Neural progenitor cell (in vitro differentiated cells): ENCODE data around the gene SMPDL3A. TPM values are rescaled to one million over a fixed set of nuclear protein-coding genes. Genes with fewer than 3 reads are reported as not detected.

Source experiments
- DNase-seq: peaks from one replicate; pipeline ENCODE4 v3.0.0-alpha.2; 2016; ENCODE audit warnings: low spot score
- H2AFZ ChIP-seq: fragments of 200-600 bp; sonication (generic); replicated peaks from 2 replicates; pipeline ENCODE4 v1.6.1; 2016; ENCODE audit warnings: antibody characterized with exemption
- H3F3A ChIP-seq: fragments of 200-600 bp; sonication (generic); 2 replicates; pipeline ENCODE4 v1.6.1; 2016; ENCODE audit warnings: antibody characterized with exemption, low read depth
- H3K27ac ChIP-seq: fragments of 200-600 bp; sonication (generic); 2 replicates; pipeline ENCODE4 v1.5.1; 2016; ENCODE audit warnings: mild to moderate bottlenecking
- H3K27me3 ChIP-seq: fragments of 200-600 bp; sonication (generic); 2 replicates; pipeline ENCODE4 v1.6.1; 2016; ENCODE audit warnings: mild to moderate bottlenecking, moderate library complexity
- H3K36me3 ChIP-seq: fragments of 200-600 bp; sonication (generic); 2 replicates; pipeline ENCODE4 v1.5.1; 2016
- H3K4me1 ChIP-seq: fragments of 200-600 bp; sonication (generic); 2 replicates; pipeline ENCODE4 v1.6.1; 2016; ENCODE audit warnings: mixed run types
- H3K4me2 ChIP-seq: fragments of 200-600 bp; sonication (generic); 2 replicates; pipeline ENCODE4 v1.6.1; 2016
- H3K4me3 ChIP-seq: fragments of 200-600 bp; sonication (generic); 2 replicates; pipeline ENCODE4 v1.5.1; 2016
- H3K79me2 ChIP-seq: fragments of 200-600 bp; sonication (generic); 2 replicates; pipeline ENCODE4 v1.6.1; 2016; ENCODE audit warnings: low read depth
- H3K9ac ChIP-seq: fragments of 200-600 bp; sonication (generic); 2 replicates; pipeline ENCODE4 v1.6.1; 2016
- H3K9me3 ChIP-seq: fragments of 200-600 bp; sonication (generic); 2 replicates; pipeline ENCODE4 v1.5.1; 2016; ENCODE audit warnings: low read depth
- H4K20me1 ChIP-seq: fragments of 200-600 bp; sonication (generic); 2 replicates; pipeline ENCODE4 v1.6.1; 2016; ENCODE audit warnings: low read depth
- H3K27ac Mint-ChIP-seq: 3 replicates; pipeline ENCODE4 v1.8.0; 2021; ENCODE audit warnings: mixed read lengths
- H3K27me3 Mint-ChIP-seq: 2 replicates; pipeline ENCODE4 v1.8.0; 2022; ENCODE audit warnings: low read depth, mild to moderate bottlenecking, inconsistent platforms, moderate library complexity, mixed read lengths; ENCODE audit not compliant: insufficient read depth
- H3K36me3 Mint-ChIP-seq: 3 replicates; pipeline ENCODE4 v1.8.0; 2021; ENCODE audit warnings: mixed read lengths
- H3K4me1 Mint-ChIP-seq: 3 replicates; pipeline ENCODE4 v1.8.0; 2021; ENCODE audit warnings: mixed read lengths
- H3K4me3 Mint-ChIP-seq: 3 replicates; pipeline ENCODE4 v1.8.0; 2021; ENCODE audit warnings: mild to moderate bottlenecking, moderate library complexity, mixed read lengths
- H3K9me3 Mint-ChIP-seq: 3 replicates; pipeline ENCODE4 v1.8.0; 2020; ENCODE audit warnings: mixed read lengths
- EZH2 ChIP-seq: fragments of 200-600 bp; sonication (generic); IDR thresholded peaks from 2 replicates; pipeline ENCODE4 v1.6.1; 2017; ENCODE audit warnings: antibody characterized with exemption, mild to moderate bottlenecking, moderate library complexity
- EZH2phosphoT487 ChIP-seq: fragments of 200-600 bp; sonication (generic); IDR thresholded peaks from 2 replicates; pipeline ENCODE4 v1.6.1; 2017; ENCODE audit warnings: antibody characterized with exemption
- total RNA-seq: library from RNA; depleted of rRNA; stranded (reverse); fragments of >200 nt; gene quantifications from 2 replicates; pipeline ENCODE4 v1.2.3, GENCODE V29; 2015; ENCODE audit warnings: low replicate concordance
- TF ChIP-seq, protein P1 (sequence below): fragments of 200-600 bp; sonication (generic); IDR thresholded peaks from 2 replicates; pipeline ENCODE4 v1.5.1; 2017; ENCODE audit warnings: antibody characterized with exemption, mild to moderate bottlenecking

Gene SMPDL3A
- total RNA-seq, 1 donor from 2014 or later, result 2.0 TPM

DNA sequence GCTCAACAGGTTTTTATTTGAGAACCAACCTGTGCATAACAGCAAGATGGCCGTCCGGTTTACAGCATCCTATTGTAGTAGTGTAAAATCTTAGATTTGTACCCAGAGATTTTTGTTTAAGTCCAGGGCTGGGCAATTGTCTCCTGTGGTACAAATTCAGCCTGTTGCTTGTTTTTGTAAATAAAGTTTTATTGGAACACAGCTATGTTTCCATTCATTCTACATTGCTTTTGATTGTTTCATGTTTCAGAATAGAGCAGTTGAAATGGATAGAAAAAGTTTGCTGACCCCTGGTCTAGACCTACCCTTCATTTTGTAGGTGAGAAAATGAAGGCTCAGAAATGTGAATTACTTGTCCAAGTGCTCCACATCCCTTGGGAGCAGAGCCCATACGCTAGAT, 8.5 kb downstream of the SMPDL3A start:
- Mint-ChIP-seq H3K27me3 (no peaks in the 10 kb centered on the region), H3K9me3 (no peaks in the 10 kb centered on the region), H3K4me1 (peaks cover 10% of the 10 kb centered on the region), H3K4me3 (no peak overlapping the region), H3K36me3 (peaks cover 2% of the 10 kb centered on the region), H3K27ac (no peak overlapping the region)
- Histone ChIP-seq H4K20me1 (no peaks in the 10 kb centered on the region), H3K27ac (no peak overlapping the region), H3K79me2 (no peaks in the 10 kb centered on the region), H3K4me3 (no peak overlapping the region), H3K4me1 (peaks cover 8% of the 10 kb centered on the region), H3K4me2 (no peak overlapping the region), H3K36me3 (no peaks in the 10 kb centered on the region), H3K9ac (no peak overlapping the region), H3F3A (no peaks in the 10 kb centered on the region), H3K9me3 (no peaks in the 10 kb centered on the region), H3K27me3 (no peaks in the 10 kb centered on the region), H2AFZ (no peak overlapping the region)
- no peak for DNase-seq
- TF ChIP-seq, protein P1, sequence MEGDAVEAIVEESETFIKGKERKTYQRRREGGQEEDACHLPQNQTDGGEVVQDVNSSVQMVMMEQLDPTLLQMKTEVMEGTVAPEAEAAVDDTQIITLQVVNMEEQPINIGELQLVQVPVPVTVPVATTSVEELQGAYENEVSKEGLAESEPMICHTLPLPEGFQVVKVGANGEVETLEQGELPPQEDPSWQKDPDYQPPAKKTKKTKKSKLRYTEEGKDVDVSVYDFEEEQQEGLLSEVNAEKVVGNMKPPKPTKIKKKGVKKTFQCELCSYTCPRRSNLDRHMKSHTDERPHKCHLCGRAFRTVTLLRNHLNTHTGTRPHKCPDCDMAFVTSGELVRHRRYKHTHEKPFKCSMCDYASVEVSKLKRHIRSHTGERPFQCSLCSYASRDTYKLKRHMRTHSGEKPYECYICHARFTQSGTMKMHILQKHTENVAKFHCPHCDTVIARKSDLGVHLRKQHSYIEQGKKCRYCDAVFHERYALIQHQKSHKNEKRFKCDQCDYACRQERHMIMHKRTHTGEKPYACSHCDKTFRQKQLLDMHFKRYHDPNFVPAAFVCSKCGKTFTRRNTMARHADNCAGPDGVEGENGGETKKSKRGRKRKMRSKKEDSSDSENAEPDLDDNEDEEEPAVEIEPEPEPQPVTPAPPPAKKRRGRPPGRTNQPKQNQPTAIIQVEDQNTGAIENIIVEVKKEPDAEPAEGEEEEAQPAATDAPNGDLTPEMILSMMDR, result no peak
- no peak for TF ChIP-seq EZH2phosphoT487
- no peak for TF ChIP-seq EZH2

DNA sequence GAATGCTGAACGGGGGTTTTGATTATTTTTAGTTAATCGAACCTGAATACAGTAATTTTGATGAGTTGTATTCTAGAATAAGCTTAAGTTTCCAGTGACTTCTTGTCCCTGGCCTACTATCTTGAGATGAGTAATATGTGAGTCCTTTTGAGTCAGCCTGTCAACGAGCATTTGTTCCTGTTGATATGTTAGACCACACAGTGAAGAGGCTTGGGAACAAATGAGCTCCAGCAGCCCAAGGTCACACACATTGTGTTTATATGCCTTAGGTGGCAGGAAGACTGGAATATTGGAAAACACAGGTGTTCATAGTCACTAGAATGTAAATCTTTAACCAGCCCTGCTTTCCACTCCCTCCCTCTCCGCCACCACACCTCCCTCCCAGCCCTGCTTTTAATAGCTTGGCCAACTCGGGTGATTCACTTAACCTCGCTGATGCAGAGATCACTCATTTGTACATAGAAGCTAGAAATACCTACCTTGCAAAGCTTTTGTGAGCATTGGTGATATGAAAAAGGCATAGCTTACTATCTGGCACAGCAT, 9.1 kb downstream of the SMPDL3A start:
- H3K4me3 ChIP-seq, result no peak overlapping the region
- no peaks in the 10 kb centered on the region for H3K79me2 ChIP-seq
- no peaks in the 10 kb centered on the region for H3K27me3 Mint-ChIP-seq
- TF ChIP-seq, protein P1, result no peak
- no peak for TF ChIP-seq EZH2
- no peak for TF ChIP-seq EZH2phosphoT487
- H3K4me1 ChIP-seq, result peaks cover 8% of the 10 kb centered on the region
- H3K4me3 Mint-ChIP-seq, result no peak overlapping the region
- no peak overlapping the region for H3K27ac Mint-ChIP-seq
- DNase-seq, result no peak
- H3K4me1 Mint-ChIP-seq, result peaks cover 10% of the 10 kb centered on the region
- H3K9me3 ChIP-seq, result no peaks in the 10 kb centered on the region
- no peak overlapping the region for H3K9ac ChIP-seq
- H3K36me3 ChIP-seq, result no peaks in the 10 kb centered on the region
- H3K9me3 Mint-ChIP-seq, result no peaks in the 10 kb centered on the region
- peaks cover 2% of the 10 kb centered on the region for H3K36me3 Mint-ChIP-seq
- no peak overlapping the region for H2AFZ ChIP-seq
- H3K27me3 ChIP-seq, result no peaks in the 10 kb centered on the region
- H3F3A ChIP-seq, result no peaks in the 10 kb centered on the region
- H3K4me2 ChIP-seq, result no peak overlapping the region
- no peak overlapping the region for H3K27ac ChIP-seq
- no peaks in the 10 kb centered on the region for H4K20me1 ChIP-seq

DNA sequence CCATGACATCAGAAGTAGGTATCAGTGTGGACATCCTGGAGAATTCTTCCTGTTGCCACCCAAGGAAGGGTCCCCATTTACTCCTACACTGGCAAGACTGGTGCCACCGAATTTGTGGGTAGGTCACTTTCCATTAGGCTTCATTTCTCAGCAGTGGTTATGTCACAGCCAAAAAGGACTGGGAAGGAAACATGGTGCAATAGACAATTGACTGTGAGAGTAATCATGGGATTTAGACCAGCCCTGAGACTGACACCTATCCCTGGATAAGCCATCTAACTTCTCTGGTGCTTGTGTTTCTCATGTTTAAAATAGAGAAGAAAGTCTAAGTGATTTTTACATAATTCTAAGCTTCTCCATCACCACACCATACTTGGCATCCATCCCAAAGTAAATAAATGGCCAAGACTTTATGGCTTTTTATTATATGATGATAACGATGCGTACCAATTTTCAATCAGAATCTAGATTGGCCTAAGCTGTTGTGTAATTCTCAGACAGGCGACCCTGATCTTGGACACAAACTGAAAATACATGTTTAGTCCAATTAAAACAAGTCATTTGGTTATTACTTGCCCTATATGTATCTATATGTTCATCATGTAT, 10.2 kb downstream of the SMPDL3A start:
- Mint-ChIP-seq H3K4me3 (no peak overlapping the region), H3K27ac (no peak overlapping the region), H3K9me3 (no peaks in the 10 kb centered on the region), H3K36me3 (peaks cover 2% of the 10 kb centered on the region), H3K27me3 (no peaks in the 10 kb centered on the region), H3K4me1 (peaks cover 10% of the 10 kb centered on the region)
- Histone ChIP-seq H3K4me2 (no peak overlapping the region), H3K9ac (no peak overlapping the region), H3K9me3 (no peaks in the 10 kb centered on the region), H3K4me3 (no peak overlapping the region), H3K27me3 (no peaks in the 10 kb centered on the region), H3K27ac (no peak overlapping the region), H3K36me3 (no peaks in the 10 kb centered on the region), H3K4me1 (peaks cover 8% of the 10 kb centered on the region), H3K79me2 (no peaks in the 10 kb centered on the region), H4K20me1 (no peaks in the 10 kb centered on the region), H2AFZ (no peak overlapping the region), H3F3A (no peaks in the 10 kb centered on the region)
- DNase-seq, result no peak
- TF ChIP-seq EZH2 (no peak), EZH2phosphoT487 (no peak)
- TF ChIP-seq, protein P1, result no peak
